ENCODE results near the gene TMOD3.

DNA sequence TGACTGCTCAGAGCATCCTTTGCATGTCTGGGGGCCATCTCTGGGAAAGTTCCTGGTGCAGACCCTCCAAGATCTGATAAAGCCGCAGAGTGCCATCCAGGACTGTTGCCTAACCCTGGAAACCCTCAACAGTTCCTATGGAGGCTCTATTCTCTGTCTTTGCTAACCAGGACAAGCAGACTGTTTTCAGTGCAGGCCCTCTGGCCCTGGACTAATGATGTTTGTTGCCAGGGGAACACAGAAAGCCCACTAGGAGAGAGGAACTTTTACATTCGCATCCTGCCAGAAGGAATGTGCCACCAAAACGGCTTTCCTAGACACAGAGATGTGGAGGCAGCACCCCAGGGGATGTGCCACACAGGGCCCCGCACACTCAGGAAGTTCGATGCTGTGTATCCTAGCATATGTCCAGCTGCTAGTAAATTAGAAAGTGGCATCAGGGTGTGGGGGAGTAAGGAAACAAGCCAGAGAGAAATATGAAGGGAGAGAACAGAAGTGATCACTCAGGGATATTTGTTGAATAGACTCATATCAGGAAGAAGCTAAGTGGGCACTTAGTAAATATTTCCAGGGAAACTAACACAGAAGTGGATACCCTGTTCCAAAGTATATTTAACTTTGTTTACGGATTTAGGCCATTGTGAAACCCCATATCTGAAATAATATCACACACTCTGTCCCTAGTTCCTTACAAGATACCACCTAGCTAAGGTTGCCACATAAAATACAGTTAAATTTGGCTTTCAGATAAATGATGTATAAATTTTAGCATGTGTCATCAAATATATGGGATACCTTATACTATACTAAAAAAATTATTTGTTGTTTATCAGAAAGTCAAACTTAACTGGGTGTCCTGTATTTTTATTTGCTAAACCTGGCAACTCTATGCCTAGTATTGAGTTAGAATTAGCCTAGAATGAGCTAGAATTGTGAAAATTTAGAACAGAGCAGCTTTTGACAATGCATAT is 29.9 kb upstream of the TMOD3 start:
- no peak for TF ChIP-seq CTCF (IDR thresholded peaks at IDR 0.05; ENCODE audit: low read depth, low read length, poor library complexity, severe bottlenecking)
- TF ChIP-seq EZH2phosphoT487 (IDR thresholded peaks at IDR 0.05; ENCODE audit: borderline replicate concordance, low read length), result no peak

Measured in DOHH2 (cell line).